Measurements from ENCODE around the gene AMIGO3.
A peak's percentile ranks its signal among the peaks of the same experiment; 100 is the strongest.
"Not testable (repeated sequence)": the region's sequence is repeated elsewhere in the genome, so short reads cannot be mapped to it uniquely, and the experiment has no call there.

The AMIGO3 gene

GRCh38 chr3:49719214-49719884 is at the start of gene AMIGO3:
TSS of gene AMIGO3 (minus strand) at chr3:49719684. CDS start at chr3:49719465, 219 bp downstream.
- H3K4me3 ChIP-seq (ENCODE audit: low read depth, low read length), result peak within 1 kb of the TSS; percentile 70

- no peak overlapping the region for H3K4me3 ChIP-seq (ENCODE audit: low read depth, low read length)
These were observed 44.5 kb upstream of the AMIGO3 start for GRCh38 chr3:49763981-49764380.

- H3K4me3 ChIP-seq (ENCODE audit: low read depth, low read length), result no peak overlapping the region
These were observed 42.2 kb upstream of the AMIGO3 start for GRCh38 chr3:49761661-49762060.

GRCh38 chr3:49759226-49759625 is 39.7 kb upstream of the AMIGO3 start:
- no peak overlapping the region for H3K4me3 ChIP-seq (ENCODE audit: low read depth, low read length)

- no peak overlapping the region for H3K4me3 ChIP-seq (ENCODE audit: low read depth, low read length)
These were observed 37.7 kb upstream of the AMIGO3 start for GRCh38 chr3:49757197-49757596.

GRCh38 chr3:49756036-49756435 is 36.6 kb upstream of the AMIGO3 start:
- no peak overlapping the region for H3K4me3 ChIP-seq (ENCODE audit: low read depth, low read length)

GRCh38 chr3:49754536-49754935 is 35.1 kb upstream of the AMIGO3 start:
- no peak overlapping the region for H3K4me3 ChIP-seq (ENCODE audit: low read depth, low read length)

- H3K4me3 ChIP-seq (ENCODE audit: low read depth, low read length), result no peak overlapping the region
These were observed 32.0 kb upstream of the AMIGO3 start for GRCh38 chr3:49751501-49751900.

- no peak overlapping the region for H3K4me3 ChIP-seq (ENCODE audit: low read depth, low read length)
These were observed 30.6 kb upstream of the AMIGO3 start for GRCh38 chr3:49750056-49750455.

- H3K4me3 ChIP-seq (ENCODE audit: low read depth, low read length), result not testable (repeated sequence)
These were observed 29.4 kb upstream of the AMIGO3 start for GRCh38 chr3:49748874-49749273.

GRCh38 chr3:49747792-49748480 is 28.5 kb upstream of the AMIGO3 start:
- H3K4me3 ChIP-seq (ENCODE audit: low read depth, low read length), result no peak overlapping the region

GRCh38 chr3:49745986-49746385 is 26.5 kb upstream of the AMIGO3 start:
- no peak overlapping the region for H3K4me3 ChIP-seq (ENCODE audit: low read depth, low read length)

- H3K4me3 ChIP-seq (ENCODE audit: low read depth, low read length), result no peak overlapping the region
These were observed 20.9 kb upstream of the AMIGO3 start for GRCh38 chr3:49740427-49740826.

- H3K4me3 ChIP-seq (ENCODE audit: low read depth, low read length), result no peak overlapping the region
These were observed 18.7 kb upstream of the AMIGO3 start for GRCh38 chr3:49738067-49738713.

- no peak overlapping the region for H3K4me3 ChIP-seq (ENCODE audit: low read depth, low read length)
These were observed 15.3 kb upstream of the AMIGO3 start for GRCh38 chr3:49734752-49735151.

GRCh38 chr3:49733551-49733950 is 14.1 kb upstream of the AMIGO3 start:
- H3K4me3 ChIP-seq (ENCODE audit: low read depth, low read length), result no peak overlapping the region

GRCh38 chr3:49732597-49732996 is 13.1 kb upstream of the AMIGO3 start:
- no peak overlapping the region for H3K4me3 ChIP-seq (ENCODE audit: low read depth, low read length)

- H3K4me3 ChIP-seq (ENCODE audit: low read depth, low read length), result no peak overlapping the region
These were observed 10.6 kb upstream of the AMIGO3 start for GRCh38 chr3:49729966-49730609.

- H3K4me3 ChIP-seq (ENCODE audit: low read depth, low read length), result no peak overlapping the region
These were observed 8.5 kb upstream of the AMIGO3 start for GRCh38 chr3:49727924-49728361.

GRCh38 chr3:49727154-49727923 is 7.9 kb upstream of the AMIGO3 start:
- H3K4me3 ChIP-seq (ENCODE audit: low read depth, low read length), result no peak overlapping the region
